Measurements from ENCODE around the gene ZNF331.

DNA sequence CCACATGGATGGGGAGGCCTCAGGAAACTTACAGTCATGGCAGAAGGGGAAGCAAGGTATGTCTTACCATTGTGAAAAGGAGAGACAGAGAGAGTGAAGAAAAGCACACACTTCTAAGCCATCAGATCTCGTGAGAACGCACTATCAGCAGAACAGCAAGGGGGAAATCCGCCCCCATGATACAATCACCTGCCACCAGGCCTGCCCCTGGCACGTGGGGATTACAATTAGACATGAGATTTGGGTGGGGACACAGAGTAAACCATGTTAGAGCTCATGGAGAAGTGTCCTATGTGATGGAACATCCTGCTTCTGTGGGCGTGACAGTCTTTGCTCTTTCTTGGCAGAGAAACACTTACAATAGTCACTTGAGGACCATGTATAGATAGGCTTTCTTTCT is 28.1 kb upstream of the ZNF331 start:
- TF ChIP-seq, protein P1, sequence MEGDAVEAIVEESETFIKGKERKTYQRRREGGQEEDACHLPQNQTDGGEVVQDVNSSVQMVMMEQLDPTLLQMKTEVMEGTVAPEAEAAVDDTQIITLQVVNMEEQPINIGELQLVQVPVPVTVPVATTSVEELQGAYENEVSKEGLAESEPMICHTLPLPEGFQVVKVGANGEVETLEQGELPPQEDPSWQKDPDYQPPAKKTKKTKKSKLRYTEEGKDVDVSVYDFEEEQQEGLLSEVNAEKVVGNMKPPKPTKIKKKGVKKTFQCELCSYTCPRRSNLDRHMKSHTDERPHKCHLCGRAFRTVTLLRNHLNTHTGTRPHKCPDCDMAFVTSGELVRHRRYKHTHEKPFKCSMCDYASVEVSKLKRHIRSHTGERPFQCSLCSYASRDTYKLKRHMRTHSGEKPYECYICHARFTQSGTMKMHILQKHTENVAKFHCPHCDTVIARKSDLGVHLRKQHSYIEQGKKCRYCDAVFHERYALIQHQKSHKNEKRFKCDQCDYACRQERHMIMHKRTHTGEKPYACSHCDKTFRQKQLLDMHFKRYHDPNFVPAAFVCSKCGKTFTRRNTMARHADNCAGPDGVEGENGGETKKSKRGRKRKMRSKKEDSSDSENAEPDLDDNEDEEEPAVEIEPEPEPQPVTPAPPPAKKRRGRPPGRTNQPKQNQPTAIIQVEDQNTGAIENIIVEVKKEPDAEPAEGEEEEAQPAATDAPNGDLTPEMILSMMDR (IDR thresholded peaks at IDR 0.05), result no peak
- TF ChIP-seq POLR2A (IDR thresholded peaks at IDR 0.05), result no peak
